ENCODE results near the gene CITED2.
"Not testable (repeated sequence)": the region's sequence is repeated elsewhere in the genome, so short reads cannot be mapped to it uniquely, and the experiment has no call there.

The CITED2 gene, protein sequence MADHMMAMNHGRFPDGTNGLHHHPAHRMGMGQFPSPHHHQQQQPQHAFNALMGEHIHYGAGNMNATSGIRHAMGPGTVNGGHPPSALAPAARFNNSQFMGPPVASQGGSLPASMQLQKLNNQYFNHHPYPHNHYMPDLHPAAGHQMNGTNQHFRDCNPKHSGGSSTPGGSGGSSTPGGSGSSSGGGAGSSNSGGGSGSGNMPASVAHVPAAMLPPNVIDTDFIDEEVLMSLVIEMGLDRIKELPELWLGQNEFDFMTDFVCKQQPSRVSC

DNA sequence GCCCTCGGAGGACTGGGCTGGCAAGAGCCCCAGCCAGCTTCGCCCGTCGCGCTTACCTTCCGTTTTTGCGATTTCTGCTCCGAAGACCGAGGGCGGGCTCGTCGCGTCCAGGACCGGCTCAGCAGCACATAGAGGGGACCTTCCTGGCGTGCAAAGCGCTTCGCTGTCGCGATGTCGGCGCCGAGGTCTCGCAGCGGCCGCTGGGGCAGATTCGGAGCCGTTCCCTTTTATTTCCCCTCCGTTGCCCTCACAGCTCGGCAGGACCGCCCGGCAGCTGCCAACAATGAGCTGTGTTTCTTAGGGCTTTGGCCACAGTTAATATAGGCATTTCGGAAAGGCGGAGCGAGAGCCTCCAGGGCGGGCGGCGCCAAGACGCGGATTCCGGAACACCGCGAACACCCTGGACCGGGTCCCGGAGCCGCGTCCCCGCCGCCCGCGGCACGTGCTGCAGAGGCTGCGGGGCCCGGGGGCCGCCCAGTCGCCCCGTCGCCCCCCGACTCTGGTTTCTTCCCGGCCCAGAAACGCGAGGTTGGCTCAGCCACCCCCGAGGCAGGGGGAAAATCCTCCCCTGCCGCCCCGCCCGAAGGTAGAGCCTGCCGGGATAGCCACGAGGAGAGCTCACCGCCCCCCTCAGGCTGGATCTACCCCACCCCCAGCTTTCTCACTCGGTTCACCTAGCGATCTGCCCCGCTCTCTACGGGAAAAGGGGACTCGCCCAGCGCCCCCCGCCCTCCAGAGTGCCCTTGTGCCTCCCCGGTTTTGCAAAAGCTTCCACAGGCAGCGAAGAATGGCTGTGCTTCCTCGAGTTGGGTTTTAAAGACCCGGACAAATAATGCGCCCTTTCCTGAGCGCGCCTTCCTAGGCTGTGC is at the start of gene CITED2:
Gene CITED2 (minus strand): TSS at position 292 of the 869 bp plus-strand sequence. CDS start 704 bp downstream, outside the sequence.
- FAIRE-seq = peak; percentile 85
- peak; percentile 70 for DNase-seq (ENCODE audit: extremely low spot score, insufficient read length, low read depth)

DNA sequence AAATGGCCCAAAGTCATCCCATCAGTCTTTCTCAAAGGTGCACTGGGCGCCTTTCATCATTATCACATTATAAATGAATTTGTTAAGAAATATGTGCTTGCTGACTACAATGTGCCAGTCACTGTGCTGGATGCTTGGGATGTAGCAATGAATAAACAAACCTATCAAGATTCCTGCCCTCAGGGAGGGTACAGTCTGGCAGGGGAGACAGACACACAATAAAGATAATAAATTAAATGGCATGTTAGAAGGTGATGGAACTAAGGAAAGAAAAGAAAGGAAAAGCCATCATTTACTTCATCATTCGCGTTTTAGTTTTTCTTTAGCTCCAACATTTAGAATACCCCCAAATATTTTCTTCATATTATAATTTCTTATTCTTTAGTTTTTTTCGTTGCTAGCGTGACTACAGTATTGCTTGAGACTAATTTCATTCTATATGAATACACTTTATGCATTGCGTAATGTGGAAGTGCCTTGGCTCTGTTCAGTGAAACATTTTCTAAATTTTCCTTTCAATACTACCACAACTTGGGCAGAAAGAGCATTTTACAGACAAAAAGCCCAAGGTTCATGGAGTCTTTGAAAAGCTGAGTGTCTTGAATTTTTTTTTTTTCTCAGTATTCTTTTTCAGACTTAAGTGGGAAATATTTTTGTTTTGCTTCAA is 48.7 kb upstream of the CITED2 start:
- no peak for DNase-seq (ENCODE audit: extremely low spot score, insufficient read length, low read depth)
- no peak for FAIRE-seq

DNA sequence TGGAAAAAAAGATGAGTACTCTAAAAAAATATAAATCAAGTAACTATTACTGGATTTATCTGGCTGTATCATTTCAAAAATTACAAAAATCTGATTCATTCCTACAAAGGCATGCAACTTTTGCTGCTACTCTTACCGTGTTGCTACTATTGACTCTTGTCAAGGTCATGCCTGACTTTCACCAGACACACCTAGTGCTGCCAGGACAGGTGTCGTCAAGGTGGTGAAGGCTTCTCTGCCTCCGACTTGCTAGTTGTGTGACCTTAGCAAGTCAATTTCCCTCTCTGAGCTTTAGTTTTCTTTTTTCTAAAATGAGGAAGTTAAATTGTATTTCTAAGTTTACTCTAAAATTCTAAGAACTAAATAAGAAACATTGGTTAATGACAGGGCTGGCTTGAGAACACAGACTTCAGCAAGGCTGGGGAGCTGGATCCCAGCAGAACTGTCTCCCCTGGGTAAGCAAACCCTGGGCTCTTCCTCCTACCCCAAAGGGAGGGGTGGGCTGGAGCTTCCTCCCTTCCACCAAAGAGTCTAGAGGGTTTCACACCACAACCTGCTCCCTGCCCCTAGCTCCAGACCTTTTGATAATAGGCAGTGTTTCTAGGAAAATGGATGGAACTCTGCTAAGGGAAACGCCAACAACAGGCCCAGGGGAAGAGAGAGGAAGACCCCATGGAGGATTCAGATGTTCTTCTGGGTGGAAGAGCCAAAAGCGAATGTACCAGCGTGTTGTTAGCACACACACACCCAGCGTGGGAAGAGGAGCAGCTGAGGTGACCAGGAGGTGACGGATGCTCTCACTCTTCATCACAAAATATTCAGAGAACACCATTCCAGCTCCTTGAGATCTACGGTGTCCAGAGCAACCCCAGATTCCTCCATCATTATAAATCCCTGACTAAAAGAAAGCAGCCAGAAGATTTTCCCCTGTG is 47.9 kb upstream of the CITED2 start:
- DNase-seq (ENCODE audit: extremely low spot score, insufficient read length, low read depth) (no peak), FAIRE-seq (no peak)

DNA sequence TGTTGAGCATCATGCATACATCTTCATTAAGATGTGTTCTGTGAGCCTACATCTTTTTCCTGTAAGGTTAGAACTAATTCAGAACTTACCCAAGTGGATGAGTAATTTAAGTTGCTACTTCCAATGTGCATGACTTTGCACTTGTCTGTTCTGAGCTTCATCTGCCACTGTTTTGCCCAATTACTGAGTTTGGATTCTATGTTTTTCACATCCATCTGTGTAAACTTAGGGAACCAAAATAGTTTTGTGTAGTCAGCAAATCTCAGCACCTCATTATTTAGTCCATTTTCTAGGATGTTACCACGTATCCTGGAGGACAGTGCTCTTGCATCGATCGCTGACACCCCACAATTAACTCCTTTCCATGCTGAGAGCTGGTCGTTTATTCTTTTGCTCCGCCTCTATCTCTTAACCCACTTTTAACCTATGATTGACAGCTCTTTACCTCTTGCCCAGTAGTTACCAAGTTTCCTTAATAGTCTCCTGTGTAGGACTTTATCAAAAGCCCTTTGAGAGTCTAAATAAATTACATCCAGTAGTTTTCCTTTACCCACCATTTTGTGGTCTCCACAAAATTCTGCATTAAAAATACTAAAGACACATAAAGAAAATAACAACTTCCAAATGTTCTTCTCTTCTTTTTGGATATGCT is 44.2 kb upstream of the CITED2 start:
- DNase-seq (ENCODE audit: extremely low spot score, insufficient read length, low read depth) = no peak
- no peak for FAIRE-seq

DNA sequence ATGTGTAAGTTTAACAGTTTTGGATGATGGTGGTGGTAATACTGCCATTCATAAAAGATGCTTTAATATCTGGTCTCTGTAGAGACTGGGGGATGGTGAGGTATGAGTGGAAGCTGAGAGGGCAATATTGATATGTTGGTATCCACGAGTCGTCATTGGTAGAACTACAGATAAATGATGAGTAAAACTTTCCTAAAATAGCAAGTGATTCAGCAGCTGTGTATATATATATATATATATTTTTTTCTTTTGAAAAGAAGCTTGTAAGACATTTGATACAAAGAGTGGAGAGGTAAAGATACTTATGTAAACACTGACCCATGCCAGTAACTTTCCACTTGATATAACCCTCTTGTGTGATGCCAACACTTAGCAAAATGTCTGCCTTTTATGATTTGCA is 41.7 kb upstream of the CITED2 start:
- DNase-seq (ENCODE audit: extremely low spot score, insufficient read length, low read depth) = no peak
- FAIRE-seq = no peak

DNA sequence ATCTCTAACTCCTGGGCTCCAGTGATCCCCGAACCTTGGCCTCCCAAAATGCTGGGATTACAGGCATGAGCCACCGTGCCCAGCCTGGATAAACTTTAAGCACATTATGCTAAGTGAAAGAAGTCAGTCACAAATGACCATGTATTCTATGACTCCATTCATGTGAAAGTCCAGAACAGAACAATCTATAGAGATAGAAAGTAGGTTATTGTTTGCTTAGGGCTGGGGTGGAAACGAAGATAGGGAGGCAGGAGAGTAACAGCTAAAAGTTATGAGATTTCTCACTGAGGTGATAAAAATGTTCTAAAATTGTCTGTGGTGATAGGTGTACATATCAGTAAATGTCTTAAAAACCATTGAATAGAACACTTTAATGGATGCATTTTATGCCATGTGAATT is 40.9 kb upstream of the CITED2 start:
- no peak for DNase-seq (ENCODE audit: extremely low spot score, insufficient read length, low read depth)
- no peak for FAIRE-seq

DNA sequence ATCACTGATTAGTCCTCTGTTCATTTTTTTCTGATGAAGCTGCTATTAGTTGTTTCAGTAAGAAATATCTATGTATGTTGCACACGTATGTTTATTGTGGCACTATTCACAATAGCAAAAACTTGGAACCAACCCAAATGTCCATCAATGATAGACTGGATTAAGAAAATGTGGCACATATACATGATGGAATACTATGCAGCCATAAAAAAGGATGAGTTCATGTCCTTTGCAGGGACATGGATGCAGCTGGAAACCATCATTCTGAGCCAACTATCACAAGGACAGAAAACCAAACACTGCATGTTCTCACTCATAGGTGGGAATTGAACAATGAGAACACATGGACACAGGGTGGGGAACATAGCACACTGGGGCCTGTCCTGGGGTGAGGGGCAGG is 37.7 kb upstream of the CITED2 start:
- FAIRE-seq; DNase-seq (ENCODE audit: extremely low spot score, insufficient read length, low read depth): not testable (repeated sequence)

DNA sequence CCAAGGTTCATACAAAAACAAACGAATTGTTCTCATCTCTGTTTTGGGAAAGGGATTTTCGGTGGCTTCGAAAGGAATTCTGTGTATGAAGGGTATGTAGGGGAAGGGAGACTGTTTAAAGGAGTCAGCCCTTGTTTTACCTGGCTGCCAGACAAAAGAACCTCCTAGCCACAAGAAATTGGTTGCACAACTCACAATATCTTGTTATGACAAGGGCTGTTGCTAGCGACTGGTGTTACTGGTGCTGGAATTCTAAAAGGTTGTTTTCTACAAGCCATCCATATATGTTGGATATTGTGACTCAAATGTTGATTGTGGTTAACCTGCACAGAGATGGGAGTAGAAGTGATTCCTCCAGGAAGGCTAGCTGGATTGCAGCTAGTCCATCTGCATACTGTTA is 34.6 kb upstream of the CITED2 start:
- no peak for DNase-seq (ENCODE audit: extremely low spot score, insufficient read length, low read depth)
- no peak for FAIRE-seq

DNA sequence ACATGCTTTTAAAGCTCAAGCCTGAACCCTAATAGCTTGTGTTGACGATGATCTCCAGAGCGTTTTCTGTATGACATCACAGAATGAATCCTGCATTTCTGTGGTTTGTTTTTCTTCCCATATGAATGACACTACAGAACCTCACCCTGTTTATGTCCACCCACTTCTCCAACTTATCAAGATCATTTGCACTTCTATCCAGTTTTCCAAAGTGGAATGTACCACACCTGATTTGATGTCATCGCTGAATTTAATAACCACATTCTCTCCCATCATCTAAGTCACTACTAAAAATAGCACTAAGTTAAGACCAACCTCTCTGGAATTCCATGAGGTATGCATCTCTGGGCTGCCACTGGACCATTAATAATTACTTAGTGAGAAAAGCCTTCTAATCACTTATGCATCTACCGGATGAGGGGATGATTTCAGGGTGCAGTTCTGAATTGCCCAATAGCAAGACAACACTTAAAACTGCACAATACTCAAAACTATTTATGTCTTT is 33.3 kb upstream of the CITED2 start:
- DNase-seq (ENCODE audit: extremely low spot score, insufficient read length, low read depth) (no peak), FAIRE-seq (no peak)

DNA sequence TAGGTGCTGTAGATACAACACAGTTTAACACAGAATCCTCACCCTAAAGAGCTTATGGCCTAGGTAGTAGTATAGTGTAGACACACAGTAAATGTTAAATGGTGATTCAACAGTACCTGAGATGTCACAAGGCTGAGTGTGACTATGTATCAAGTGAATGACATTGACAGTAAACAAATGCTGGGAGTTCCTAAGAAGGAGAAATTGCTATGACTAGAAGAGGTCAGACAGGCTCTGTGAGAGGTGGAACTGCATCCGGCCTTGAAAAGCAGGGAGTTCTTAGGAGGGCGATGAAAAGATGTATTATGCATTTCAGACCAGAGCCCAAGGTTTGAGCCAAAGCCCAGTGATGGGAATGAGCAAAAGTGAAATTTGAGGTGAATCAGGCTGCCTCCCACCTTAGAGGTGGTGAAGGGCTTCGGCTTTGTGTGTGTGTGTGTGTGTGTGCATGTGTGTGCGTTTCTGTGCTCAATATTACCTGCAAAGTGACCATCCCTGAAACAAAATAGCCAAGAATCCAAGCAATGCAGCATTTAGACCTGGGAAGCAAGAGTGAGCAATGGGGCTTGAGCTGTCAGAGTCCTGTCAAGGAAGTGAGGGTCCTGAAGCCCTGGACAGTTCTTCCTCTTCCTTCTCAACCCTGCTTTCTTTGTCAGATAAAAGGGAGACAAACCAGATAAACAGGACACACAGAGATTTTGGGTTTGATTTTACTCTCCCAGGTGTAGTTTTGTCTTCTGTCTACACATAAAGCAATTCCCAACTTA is 32.3 kb upstream of the CITED2 start:
- DNase-seq (ENCODE audit: extremely low spot score, insufficient read length, low read depth) = no peak
- no peak for FAIRE-seq

DNA sequence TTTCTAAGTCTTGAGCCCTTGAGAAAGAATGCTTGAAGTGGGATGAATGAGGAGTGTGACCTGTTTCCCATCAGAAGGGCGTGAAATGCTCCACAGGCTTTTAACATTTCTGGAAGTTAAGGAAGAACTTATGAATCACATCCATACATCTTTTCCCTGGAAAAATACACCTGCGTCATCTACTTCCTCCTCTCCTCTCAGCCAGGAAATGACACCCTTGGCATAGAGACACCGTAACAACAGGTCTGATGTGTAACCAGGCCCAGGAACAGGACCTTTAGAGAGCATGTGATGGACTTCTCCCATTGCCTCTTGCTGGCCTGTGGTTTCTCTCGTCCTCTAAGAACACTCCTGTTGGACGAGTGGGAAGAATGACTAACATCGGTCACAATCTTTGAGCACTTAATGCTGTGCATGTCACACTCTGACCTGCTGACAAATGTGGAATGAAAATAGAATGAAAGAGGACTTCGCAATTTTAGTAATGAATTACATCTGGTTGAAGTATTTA is 28.5 kb upstream of the CITED2 start:
- FAIRE-seq (no peak), DNase-seq (ENCODE audit: extremely low spot score, insufficient read length, low read depth) (no peak)

DNA sequence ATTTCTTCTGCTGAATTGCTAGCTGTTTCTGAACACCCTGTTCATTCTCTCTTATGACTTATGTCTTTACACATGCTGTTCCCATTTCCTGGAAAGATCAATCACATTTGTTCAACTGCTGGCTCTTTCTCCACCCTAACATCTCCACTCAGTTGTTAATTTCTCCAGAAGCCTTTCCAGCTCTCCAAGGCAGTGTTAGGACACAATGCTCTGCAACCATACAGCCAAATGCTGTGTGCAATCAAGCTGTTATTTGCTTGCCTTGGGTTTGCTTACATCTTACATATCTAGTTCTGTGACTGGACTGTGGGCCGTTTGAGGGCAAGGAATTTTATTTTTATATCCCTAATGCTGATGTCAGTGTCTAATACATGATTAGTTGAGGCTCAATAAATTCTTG is 24.2 kb upstream of the CITED2 start:
- FAIRE-seq (no peak), DNase-seq (ENCODE audit: extremely low spot score, insufficient read length, low read depth) (no peak)

DNA sequence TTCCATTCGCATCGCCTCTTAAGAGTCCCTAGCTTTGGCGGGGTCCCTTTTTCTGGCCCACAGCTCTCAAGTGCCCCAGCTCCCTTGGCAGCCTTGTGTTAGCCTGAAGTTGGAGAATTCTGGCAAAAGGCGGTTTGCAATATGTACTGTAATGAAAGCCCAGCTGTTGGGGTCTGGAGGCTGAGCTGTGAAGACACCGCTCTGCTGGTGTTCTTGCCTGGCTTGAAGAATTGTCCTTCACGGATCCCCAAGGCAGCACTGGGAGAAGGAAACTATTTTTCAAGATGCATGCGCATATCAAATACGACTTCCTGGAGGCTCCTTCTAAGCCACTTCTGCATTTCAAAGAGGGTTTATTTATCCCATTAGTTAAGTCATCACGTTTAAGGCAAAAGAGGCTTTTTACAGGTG is 21.4 kb upstream of the CITED2 start:
- FAIRE-seq (no peak), DNase-seq (ENCODE audit: extremely low spot score, insufficient read length, low read depth) (no peak)

DNA sequence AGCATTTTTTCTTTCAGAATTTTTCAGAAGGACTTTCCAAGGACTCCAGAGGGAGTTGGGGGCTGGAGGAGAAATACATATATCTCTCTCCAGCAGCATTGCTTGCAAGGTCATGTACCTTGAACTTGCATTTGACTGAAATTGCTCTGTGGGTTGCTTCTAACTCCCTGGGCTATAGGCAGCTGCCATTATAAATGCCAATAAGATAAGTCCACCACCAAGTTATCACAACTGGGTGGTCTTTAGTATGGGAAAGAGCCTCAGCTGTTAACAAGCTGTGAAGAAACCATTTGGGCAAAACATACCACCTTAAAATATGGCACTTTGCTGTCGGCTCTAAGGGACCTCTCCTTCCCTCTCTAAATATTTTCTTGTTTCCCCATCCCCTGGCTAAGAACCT is 20.9 kb upstream of the CITED2 start:
- FAIRE-seq = no peak
- no peak for DNase-seq (ENCODE audit: extremely low spot score, insufficient read length, low read depth)

DNA sequence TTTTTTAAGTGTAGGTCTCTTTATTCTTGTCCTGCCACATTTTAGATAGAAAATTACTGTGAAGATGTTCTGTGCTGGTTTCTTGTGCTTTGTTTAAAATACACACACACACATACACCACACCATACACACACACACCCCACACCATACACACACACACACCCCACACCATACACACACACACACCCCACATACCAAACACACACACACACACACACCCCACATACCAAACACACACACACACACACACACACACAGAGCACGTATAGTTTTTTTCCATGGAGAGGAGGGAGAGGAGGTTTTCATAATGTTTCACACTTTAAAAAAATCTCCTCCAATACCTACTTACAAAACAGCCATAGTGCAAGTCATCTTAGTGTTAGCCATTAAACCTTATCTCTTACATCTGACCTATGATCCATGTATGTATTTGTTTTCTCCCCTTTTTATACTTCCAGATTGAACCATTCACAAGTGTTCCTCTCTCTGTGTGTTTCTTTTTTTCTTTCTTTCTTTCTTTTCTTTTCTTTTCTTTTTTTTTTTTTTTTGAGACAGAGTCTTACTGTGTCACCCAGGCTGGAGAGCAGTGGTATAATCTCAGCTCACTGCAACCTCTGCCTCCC is 19.7 kb upstream of the CITED2 start:
- FAIRE-seq (no peak), DNase-seq (ENCODE audit: extremely low spot score, insufficient read length, low read depth) (no peak)

DNA sequence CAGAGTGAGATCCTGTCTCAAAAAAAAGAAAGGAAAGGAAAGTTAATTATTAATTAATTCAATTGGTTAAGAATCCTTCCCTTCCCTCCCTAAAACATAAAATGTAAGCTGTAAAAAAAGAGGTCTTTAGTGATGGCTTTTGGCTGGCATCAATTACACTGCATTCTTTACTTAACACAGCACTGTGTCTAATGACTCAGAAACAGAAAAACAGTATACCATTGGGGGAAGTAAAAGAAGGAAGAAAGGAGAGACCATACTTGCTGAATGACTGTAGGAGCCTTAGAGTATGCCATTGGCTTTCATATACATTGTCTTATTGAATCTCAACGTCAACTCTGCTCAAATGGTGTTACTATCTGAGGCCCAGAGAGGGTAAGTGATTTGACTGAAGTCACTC is 18.3 kb upstream of the CITED2 start:
- DNase-seq (ENCODE audit: extremely low spot score, insufficient read length, low read depth) (no peak), FAIRE-seq (peak; percentile 57)

DNA sequence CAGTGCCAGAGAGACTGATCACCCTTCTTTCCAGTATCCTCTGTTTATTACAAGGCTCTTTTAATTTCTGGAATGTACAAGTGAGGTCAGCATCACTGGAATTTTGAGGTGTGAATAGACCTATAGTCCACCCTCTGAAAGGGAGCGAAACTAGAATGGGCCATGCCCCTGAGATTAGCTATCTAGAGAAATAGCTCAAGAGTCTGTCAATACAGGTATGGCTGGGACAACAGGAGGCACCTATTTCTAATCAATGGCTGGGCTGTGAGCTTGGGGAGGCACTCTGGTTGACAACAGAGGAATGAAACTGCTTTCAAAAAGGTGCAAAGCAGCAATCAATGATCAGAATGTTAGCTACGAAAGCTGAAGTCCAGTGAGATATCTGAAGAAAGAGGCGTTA is 17.3 kb upstream of the CITED2 start:
- DNase-seq (ENCODE audit: extremely low spot score, insufficient read length, low read depth) = no peak
- no peak for FAIRE-seq

DNA sequence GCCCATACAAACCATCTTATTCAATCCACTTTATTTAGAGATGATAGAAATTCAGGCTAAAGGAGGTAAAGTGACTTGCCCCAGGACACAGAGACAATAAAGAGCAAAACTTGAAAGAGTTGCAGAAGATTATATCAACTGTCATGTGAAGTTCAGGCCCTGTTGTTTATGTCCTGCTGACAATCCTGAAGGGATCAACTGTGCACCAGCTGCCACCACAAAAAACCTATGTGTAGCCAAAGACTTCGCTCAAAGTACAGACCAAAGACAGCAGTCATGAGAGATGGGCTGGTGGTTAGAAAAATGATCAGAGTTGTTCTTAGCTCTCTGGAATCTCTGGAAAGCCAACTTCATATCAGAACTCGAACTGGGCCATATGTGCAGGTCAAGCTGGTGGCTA is 16.0 kb upstream of the CITED2 start:
- FAIRE-seq (no peak), DNase-seq (ENCODE audit: extremely low spot score, insufficient read length, low read depth) (no peak)
